Measurements from ENCODE around the gene TRDN.

TRDN gene

GRCh38 chr6:123636782-123637181 is at the start of gene TRDN:
TSS of gene TRDN (minus strand) at chr6:123636950. CDS start at chr6:123636775, 175 bp downstream.
- no peak for DNase-seq (ENCODE audit: low read depth in 2 of 2)

- no peak for DNase-seq (ENCODE audit: low read depth in 2 of 2)
Measured at GRCh38 chr6:123681957-123682462, 45.3 kb upstream of the TRDN start.

- DNase-seq (ENCODE audit: low read depth in 2 of 2) = no peak
Measured at GRCh38 chr6:123677897-123678296, 41.1 kb upstream of the TRDN start.

- no peak for DNase-seq (ENCODE audit: low read depth in 2 of 2)
Measured at GRCh38 chr6:123676793-123677192, 40.0 kb upstream of the TRDN start.

- no peak for DNase-seq (ENCODE audit: low read depth in 2 of 2)
Measured at GRCh38 chr6:123668965-123669591, 32.3 kb upstream of the TRDN start.

GRCh38 chr6:123668063-123668462 is 31.3 kb upstream of the TRDN start:
- DNase-seq (ENCODE audit: low read depth in 2 of 2) = no peak

GRCh38 chr6:123663436-123663835 is 26.7 kb upstream of the TRDN start:
- no peak for DNase-seq (ENCODE audit: low read depth in 2 of 2)

- DNase-seq (ENCODE audit: low read depth in 2 of 2) = no peak
Measured at GRCh38 chr6:123662757-123663156, 26.0 kb upstream of the TRDN start.

GRCh38 chr6:123661105-123661891 is 24.5 kb upstream of the TRDN start:
- DNase-seq (ENCODE audit: low read depth in 2 of 2) = no peak

GRCh38 chr6:123659960-123660748 is 23.4 kb upstream of the TRDN start:
- no peak for DNase-seq (ENCODE audit: low read depth in 2 of 2)

- no peak for DNase-seq (ENCODE audit: low read depth in 2 of 2)
Measured at GRCh38 chr6:123658848-123659247, 22.1 kb upstream of the TRDN start.

- no peak for DNase-seq (ENCODE audit: low read depth in 2 of 2)
Measured at GRCh38 chr6:123655521-123656306, 19.0 kb upstream of the TRDN start.

- no peak for DNase-seq (ENCODE audit: low read depth in 2 of 2)
Measured at GRCh38 chr6:123648723-123649122, 12.0 kb upstream of the TRDN start.

- no peak for DNase-seq (ENCODE audit: low read depth in 2 of 2)
Measured at GRCh38 chr6:123648020-123648580, 11.3 kb upstream of the TRDN start.

- no peak for DNase-seq (ENCODE audit: low read depth in 2 of 2)
Measured at GRCh38 chr6:123641497-123641896, 4.7 kb upstream of the TRDN start.

- DNase-seq (ENCODE audit: low read depth in 2 of 2) = no peak
Measured at GRCh38 chr6:123640567-123641187, 3.9 kb upstream of the TRDN start.

- DNase-seq (ENCODE audit: low read depth in 2 of 2) = no peak
Measured at GRCh38 chr6:123638865-123639264, 2.1 kb upstream of the TRDN start.

- DNase-seq (ENCODE audit: low read depth in 2 of 2) = no peak
Measured at GRCh38 chr6:123636282-123636681, 468 bp downstream of the TRDN start.

- DNase-seq (ENCODE audit: low read depth in 2 of 2) = no peak
Measured at GRCh38 chr6:123635567-123635966, 1.2 kb downstream of the TRDN start.

- no peak for DNase-seq (ENCODE audit: low read depth in 2 of 2)
Measured at GRCh38 chr6:123635144-123635543, 1.6 kb downstream of the TRDN start.

- no peak for DNase-seq (ENCODE audit: low read depth in 2 of 2)
Measured at GRCh38 chr6:123632641-123633040, 4.1 kb downstream of the TRDN start.
